HepG2 (cell line): ENCODE data around the gene POU5F1.

Experiments used
- REPIN1 ChIP-seq: sonication (generic); formaldehyde crosslinking; IDR thresholded peaks from 2 replicates; pipeline ENCODE4 v1.8.0; 2022; ENCODE audit warnings: missing genetic modification reagents, low read depth, mild to moderate bottlenecking, borderline replicate concordance
- TGIF2 ChIP-seq: IDR thresholded peaks from 2 replicates; pipeline ENCODE4 v1.6.1; 2016; ENCODE audit warnings: control low read depth, missing compliant biosample characterization
- ZNF274 ChIP-seq: sonication (generic); formaldehyde crosslinking; IDR thresholded peaks from 2 replicates; pipeline ENCODE4 v1.5.1; 2020; ENCODE audit warnings: mild to moderate bottlenecking, missing genetic modification reagents
- TF ChIP-seq, protein P1 (sequence below): sonication (generic); formaldehyde crosslinking; IDR thresholded peaks from 2 replicates; pipeline ENCODE4 v1.4.0; 2020; ENCODE audit warnings: mild to moderate bottlenecking, missing genetic modification reagents, borderline replicate concordance
- TF ChIP-seq, protein P2 (sequence below): sonication (generic); formaldehyde crosslinking; IDR thresholded peaks from 2 replicates; pipeline ENCODE4 v1.5.0; 2020; ENCODE audit warnings: mild to moderate bottlenecking, missing genetic modification reagents

DNA sequence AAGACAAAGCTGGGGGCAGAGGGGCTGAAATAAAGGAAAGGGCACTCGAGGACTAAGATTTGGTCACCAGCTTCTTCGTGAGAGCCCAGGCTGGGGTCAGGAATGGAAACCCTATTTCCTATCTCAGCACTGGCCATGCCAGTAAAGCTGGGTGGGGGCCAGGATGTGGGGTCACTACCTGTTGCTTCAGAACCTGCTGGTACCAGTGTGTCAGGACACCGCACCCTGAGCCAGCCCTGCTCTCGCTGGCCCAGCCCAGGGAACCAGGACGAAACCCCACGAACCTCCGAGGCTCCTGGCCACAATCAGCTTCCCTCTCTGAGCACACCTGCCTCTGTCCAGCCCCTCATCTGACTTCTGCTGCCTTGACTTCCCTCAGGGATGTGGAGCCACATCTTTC, 52.3 kb downstream of the POU5F1 start:
- TF ChIP-seq REPIN1 (no peak), TGIF2 (CRISPR knock-in tag) (no peak), ZNF274 (CRISPR knock-in tag) (no peak)
- TF ChIP-seq, protein P1, sequence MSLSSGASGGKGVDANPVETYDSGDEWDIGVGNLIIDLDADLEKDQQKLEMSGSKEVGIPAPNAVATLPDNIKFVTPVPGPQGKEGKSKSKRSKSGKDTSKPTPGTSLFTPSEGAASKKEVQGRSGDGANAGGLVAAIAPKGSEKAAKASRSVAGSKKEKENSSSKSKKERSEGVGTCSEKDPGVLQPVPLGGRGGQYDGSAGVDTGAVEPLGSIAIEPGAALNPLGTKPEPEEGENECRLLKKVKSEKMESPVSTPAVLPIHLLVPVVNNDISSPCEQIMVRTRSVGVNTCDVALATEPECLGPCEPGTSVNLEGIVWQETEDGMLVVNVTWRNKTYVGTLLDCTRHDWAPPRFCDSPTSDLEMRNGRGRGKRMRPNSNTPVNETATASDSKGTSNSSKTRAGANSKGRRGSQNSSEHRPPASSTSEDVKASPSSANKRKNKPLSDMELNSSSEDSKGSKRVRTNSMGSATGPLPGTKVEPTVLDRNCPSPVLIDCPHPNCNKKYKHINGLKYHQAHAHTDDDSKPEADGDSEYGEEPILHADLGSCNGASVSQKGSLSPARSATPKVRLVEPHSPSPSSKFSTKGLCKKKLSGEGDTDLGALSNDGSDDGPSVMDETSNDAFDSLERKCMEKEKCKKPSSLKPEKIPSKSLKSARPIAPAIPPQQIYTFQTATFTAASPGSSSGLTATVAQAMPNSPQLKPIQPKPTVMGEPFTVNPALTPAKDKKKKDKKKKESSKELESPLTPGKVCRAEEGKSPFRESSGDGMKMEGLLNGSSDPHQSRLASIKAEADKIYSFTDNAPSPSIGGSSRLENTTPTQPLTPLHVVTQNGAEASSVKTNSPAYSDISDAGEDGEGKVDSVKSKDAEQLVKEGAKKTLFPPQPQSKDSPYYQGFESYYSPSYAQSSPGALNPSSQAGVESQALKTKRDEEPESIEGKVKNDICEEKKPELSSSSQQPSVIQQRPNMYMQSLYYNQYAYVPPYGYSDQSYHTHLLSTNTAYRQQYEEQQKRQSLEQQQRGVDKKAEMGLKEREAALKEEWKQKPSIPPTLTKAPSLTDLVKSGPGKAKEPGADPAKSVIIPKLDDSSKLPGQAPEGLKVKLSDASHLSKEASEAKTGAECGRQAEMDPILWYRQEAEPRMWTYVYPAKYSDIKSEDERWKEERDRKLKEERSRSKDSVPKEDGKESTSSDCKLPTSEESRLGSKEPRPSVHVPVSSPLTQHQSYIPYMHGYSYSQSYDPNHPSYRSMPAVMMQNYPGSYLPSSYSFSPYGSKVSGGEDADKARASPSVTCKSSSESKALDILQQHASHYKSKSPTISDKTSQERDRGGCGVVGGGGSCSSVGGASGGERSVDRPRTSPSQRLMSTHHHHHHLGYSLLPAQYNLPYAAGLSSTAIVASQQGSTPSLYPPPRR, result no peak
- TF ChIP-seq, protein P2, sequence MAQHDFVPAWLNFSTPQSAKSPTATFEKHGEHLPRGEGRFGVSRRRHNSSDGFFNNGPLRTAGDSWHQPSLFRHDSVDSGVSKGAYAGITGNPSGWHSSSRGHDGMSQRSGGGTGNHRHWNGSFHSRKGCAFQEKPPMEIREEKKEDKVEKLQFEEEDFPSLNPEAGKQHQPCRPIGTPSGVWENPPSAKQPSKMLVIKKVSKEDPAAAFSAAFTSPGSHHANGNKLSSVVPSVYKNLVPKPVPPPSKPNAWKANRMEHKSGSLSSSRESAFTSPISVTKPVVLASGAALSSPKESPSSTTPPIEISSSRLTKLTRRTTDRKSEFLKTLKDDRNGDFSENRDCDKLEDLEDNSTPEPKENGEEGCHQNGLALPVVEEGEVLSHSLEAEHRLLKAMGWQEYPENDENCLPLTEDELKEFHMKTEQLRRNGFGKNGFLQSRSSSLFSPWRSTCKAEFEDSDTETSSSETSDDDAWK (CRISPR knock-in tag), result no peak
